ENCODE data around the gene DGKD.

DGKD gene

DNA sequence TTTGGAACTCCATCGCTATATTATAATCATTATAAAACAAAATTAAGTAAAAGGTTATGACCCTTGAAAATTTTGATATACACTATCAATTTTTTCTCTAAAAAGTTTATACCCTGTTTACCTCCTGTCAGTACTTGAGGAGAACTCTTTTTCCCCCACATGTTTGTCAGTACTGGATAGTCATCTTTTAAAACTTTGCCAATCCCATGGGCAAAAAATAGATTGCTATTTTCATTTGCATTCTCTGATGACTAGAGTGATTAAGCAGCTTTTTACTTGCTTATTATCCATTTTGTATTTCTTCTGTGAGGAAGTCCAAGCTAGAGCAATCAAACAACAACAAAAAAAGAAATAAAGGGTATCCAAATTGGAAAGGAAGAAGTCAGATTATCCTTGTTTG, 76.4 kb downstream of the DGKD start:
- no peak for DNase-seq

DNA sequence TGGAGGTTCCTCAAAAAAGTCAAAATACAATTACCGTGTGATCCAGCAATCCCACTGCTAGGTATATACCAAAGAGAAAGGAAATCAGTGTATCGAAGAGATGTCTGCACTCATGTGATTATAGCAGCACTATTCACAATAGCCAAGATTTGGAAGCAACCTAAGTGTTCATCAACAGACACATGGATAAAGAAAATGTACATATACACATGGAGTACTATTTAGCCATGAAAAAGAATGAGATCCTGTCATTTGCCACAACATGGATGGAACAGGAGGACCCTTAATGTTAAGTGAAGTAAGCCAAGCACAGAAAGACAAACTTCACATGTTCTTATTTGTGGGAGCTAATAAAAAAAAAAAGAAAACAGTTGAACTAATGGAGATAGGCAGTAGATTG, 78.7 kb downstream of the DGKD start:
- DNase-seq: peak; percentile 1

DNA sequence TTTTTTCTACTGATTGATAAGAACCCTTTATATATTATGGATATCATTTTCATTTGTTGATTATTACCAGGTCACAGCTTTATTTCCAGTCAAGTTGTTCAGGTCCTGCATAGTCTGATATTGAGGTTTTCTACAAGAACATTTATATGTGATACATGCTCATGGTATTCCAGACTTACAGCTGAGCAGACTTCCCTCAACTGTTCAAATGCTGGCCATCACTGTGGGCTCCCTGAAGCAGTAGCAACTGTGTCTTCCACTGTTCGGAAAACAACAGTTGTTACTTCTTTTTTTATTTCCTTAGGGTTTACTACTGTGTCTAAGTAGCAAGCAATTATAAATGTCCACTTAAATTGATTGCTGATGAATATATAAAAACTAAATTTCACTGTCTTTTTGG, 79.5 kb downstream of the DGKD start:
- DNase-seq: peak; percentile 4

DNA sequence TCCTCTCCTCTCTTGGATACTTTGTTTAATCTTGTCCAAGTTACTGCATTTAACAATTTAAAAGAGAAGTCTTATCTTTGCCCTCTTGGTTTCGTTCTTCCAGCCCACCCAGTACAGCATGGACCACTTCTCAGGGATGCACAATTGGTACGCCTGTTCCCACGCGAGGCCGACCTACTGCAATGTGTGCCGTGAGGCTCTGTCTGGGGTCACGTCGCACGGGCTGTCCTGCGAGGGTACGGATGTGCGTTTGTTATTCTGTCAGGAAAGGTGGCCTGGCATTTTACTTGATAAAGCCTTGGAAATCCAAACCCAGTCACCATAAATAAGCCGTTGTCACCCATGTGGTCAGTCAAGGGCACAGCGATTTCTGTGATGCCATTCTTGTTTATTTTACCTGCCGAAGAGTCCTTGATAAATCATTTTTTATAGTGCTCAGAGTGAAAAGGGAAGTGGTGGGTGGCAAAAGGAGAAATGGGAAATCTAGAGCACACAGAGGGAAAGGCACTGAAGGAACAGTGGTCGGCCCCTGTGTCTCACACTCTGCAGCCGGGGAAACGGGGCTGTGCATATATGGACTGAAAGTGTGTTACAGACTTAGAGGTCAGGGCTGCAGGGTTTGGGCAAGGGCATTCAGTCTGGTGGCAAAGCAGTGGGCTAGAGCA, 80.5 kb downstream of the DGKD start:
- DNase-seq: peak; percentile 34

DNA sequence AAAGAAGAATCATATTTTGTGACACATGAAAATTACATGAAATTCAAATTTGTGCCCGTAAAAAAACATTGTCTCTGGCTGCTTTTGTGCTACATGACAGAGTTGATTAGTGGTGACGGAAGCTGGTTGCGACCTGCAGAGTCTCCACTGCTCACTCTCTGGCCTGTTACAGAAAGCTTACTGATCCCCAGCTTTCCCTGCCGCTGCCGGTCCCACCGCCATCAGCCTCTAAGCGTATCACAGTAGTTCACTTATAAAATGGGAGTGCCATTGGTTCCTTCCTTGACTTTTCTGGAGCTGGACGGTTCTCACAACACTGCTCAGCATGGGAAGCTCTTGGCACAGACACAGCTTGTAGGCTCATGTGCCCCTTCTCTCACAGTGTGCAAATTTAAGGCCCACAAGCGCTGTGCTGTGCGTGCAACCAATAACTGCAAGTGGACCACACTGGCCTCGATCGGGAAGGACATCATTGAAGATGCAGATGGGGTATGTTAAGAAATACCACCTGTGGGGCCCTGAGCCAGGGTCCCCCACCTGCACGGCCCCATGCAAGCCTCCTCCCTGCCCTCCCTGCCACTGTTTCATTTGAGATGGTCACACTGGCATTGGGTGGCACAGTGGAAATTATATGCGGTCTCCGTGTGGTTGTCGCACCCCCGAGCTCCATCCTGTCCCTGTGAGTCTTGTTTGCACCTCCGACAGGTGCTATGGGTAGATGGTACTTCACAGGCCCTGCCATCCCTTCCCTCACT, 81.3 kb downstream of the DGKD start:
- peak; percentile 21 for DNase-seq

DNA sequence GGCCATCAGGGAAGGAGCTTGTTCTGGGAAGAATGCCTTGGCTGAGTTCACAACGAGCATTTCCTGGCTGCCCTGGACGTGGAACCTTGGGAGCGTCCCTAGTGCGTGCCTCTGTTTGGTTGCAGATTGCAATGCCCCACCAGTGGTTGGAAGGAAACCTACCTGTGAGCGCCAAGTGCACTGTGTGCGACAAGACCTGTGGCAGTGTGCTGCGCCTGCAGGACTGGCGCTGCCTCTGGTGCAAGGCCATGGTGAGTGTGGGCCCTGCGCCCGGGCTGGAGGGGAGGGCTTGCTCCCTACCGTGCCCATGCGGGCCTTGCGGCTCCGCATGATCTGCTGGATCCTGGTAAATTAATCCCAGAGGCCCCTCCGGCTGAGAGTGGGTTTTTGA, 81.9 kb downstream of the DGKD start:
- peak; percentile 23 for DNase-seq

DNA sequence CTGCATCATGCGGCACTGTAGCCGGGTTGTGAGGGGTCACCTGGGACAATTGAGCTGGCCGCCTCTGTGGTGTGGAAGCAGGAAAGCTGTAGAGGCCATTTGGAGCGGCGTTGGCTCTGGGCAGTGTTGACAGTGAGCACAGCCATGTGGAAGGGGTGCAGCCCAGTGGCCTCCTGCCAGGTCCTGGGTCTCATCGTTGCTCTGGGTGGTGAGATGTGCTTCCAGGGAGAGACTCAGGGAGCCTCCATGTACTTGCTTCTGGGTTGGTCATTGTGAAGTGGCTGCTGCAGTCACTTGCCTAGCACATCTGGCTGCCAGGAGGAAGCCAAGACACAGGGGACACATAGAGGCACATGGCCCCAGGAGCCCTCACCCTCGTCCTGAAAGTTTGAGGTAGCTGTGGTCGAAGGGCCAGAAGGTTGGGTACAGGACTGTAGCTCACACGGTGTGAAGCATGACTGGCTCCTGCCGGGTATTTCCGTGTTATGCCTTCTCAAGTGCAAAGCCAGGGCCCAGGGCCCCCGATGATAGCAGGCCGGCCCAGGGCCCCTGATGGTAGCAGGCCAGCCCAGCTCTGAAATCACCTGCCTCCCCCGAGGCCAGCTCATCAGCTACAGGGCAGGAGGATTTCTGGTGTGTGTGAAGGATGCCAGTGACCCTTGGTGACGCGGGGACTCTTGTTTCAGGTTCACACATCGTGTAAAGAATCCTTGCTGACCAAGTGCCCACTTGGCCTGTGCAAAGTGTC, 82.6 kb downstream of the DGKD start:
- DNase-seq: peak; percentile 44

DNA sequence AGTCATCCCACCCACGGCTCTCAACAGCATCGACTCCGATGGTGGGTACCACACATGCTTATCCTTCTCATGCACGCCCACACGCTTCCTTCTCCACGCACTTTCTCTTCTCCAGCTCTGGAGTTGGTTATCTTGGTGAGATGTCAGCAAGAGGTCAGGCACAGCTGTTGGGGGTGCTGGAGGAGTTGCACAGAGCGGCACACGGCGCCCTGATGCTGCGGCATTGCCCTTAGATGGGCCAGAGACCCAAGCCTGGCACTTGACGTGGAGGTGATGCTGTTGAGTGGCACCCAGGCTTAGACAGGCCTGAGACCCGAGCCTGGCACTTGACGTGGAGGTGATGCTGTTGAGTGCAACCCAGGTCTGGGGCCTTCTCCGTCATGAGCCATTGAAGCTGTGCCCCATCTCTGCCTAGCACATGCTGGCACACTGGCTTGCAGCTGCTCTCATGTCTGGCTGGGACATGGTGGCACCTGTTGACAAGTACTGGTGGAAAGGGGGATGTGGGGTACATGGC, 83.2 kb downstream of the DGKD start:
- no peak for DNase-seq

DNA sequence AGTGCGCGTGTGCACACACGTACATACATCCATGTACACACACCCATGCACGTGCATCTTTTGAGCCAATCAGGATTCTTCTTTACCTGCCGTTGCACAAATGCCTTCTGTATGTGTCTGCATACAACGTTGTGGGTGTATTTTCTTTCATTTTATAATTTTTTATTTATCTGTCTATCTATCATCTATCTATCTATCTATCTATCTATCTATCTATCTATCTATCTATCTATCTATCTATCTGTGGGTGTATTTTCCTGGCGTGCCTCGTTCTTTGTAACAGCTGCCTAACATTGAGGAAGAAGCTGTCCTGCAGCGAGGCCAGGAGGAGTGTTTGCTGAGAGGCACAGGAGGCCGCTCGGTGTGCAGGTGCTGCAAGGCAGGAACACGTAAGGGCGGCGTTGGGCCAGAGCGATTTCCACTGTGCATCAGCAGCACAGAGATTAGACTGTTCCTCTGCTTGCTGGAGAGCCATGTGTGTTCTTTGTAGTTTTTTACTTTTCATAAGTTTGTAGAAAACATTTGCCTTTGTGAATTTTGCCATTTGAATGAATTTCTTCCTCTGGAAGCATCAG, 84.4 kb downstream of the DGKD start:
- no peak for DNase-seq

DNA sequence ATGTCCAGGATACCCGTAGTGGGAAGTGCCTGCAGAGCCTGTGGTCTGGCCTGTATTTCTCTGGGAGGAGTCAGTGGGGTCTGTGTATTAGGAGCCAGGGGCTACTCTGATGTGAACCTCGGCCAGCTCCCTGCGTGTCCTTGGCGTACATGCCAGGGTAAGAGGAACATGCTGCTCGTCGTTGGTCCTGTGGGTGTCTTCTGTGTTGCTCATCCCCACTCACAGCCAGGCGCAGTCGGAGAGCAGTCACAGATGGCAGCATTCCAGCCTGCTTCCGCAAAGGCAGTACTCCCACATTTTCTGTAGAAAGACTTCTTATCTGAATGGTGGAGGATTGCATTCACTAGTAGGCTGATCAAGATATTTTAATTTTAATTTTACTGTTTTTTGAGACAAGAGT, 84.9 kb downstream of the DGKD start:
- DNase-seq: peak; percentile 46

DNA sequence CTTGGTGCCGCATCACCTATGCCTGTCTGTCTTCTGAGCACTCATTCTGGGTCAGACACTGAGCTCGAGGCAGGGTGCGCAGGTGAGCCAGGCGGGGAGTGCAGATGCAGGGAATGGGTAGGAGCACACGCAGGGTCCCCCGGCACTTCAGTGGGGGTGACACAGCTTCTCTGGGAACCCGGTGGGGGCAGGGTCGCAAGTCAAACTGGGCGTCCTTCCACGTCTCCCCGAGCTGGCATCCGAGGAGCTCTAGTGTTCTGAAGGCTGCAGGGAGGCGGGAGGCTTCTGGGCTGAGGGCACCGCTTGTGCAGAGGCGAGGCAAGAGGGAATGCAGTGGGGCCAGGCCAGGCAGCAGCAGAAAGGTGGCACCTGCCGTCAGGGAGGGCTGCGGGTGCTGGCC, 86.0 kb downstream of the DGKD start:
- peak; percentile 46 for DNase-seq

DNA sequence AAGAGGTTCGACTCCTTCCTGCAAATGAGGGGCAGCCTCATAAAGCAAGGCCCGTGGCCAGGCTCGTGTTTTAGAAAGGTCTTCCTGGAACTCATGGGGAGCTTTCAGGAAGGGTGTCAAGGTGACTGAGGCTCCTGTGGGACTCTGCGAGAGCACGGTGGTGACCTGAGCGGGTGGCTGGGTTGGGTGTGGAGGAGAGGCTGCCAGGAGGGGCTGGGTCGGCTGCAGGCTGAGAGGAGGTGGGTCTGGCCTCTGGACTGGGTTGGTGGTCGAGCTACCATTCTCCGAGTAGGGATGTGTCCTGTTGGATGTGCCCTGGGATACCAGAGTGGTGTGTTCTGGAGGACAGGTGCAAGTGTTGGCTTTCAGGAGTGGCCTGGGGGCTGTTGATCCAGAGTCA, 86.4 kb downstream of the DGKD start:
- DNase-seq: no peak

DNA sequence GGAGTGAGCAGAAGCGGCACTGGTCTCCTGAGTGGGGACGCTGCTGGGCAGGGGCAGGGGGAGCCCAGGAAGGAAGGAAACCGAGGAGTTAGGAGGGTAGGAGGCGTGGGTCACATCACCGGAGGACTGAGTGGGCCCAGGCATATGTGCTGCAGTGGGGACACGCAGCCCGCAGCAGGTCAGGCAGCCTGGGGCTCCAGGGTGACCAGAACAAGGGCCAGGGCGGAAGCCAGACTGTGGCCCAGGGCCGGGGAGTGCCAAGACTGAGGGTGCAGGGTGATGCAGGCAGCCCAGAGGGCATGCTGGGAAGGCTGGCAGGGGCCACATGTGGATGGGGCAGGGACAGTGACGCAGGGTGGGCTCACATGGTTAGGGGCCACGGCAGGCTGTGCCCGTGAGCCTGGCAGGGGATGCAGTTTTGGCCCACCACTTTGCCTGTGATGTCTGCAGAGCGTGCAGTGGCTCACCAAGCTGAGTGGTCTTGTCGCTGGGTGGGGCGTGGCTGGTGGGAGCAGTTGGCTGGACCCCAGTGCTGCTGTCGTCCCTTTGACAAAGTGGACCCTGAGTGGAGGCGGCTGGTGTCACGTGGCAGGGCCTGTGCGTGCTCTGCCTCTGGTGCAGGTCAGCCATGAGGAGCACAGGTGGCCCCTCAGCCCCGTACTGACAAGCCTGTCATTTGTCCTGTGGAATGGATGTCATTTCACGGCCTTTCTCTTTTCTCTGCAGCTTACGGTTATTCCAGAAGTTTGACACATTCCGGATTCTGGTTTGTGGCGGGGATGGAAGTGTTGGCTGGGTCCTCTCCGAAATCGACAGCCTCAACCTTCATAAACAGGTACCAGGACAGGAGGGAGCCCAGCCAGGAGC, 87.1 kb downstream of the DGKD start:
- peak; percentile 46 for DNase-seq

DNA sequence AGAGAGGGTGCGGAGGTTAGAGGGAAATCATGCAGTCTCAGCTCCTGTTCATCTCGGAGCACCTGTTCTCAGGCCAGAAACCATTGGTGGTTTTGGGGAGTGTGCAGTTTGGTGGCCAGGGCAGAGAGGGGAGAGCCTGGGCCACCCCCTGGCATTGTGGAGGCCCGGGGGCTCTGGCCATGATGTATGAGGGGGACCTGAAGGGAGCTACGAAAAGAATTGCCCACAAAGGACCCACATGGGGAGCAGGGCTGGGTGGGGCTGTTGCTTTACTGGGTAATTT, 87.7 kb downstream of the DGKD start:
- no peak for DNase-seq

DNA sequence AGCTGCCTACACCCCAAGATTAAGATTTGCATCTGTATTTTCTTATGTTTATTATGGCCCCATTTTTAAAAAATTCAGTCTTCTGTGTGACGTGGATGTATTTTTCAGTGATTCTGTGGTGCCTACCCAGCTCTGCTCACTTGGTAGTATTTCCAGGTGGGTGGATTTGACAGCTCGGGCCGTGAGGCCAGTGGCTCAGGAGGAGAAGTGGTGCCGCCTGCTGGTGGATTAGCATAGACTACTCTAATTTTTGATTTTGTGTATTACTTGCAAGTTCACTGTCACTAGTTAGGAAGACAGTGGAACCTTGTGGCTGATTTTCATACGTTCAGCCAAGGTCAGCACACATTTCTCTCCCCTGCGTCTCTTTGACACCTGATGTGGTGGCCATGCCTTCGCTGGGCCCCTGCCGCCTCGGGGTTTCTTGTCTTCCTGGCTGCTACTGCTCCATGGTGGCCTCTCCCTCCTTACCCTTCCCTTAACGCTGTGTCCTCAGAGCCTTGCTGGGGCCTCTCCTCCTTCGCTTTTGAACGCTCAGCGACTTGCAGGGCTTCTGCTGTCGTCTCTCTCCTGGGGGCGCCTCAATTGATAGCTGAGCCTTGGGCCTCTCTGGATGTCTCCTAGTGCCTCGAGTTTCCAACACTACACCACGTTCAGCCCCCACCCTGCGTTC, 89.4 kb downstream of the DGKD start:
- DNase-seq: peak; percentile 84

DNA sequence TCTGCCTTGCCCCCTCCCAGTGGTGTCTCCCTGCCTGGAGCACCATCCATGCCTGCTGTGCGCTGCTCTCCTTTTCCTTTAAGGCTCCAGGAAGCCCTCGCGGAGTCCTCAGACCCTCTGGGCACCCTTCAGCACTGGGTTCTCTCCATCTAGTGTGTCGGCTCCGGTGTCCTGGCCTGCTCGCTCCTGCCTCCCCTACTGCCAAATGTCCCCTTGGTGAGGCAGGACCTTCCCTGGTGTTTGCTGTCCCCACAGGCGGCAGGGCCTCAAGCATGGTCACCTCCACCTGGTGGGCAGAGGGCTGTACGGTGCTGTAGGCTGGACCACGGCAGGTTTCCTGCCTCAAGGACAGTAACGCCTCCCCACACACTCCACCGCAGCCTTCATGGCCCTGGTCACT, 90.2 kb downstream of the DGKD start:
- peak; percentile 6 for DNase-seq

DNA sequence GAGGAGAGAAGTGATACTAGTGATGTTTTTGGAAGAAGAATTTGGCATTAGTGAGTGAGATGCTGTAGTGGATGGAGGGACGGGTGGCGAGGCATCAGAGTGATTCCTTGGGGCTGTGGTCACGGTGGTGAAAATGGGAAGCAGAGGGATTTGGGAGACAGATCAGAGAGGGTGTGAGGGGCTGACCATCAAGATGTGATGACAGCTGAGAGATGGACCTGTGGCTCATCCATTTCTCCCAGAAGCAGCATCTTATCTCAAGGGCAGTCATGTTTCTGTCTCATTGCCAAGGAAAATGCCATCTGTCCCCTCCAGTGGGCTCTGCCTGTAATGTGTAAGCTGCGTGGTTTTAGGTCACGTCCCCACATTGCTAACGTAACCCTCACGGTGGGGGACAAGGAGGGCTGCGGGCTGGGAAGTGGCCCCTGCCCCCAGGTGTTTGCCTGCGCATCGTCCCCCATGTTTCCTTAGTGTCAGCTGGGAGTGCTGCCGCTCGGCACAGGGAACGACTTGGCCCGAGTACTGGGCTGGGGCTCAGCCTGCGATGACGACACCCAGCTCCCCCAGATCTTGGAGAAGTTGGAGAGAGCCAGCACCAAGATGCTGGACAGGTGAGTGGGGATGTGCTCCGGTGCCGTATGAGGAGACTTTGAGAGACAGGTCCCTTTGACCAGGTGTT, 91.0 kb downstream of the DGKD start:
- peak; percentile 14 for DNase-seq

DNA sequence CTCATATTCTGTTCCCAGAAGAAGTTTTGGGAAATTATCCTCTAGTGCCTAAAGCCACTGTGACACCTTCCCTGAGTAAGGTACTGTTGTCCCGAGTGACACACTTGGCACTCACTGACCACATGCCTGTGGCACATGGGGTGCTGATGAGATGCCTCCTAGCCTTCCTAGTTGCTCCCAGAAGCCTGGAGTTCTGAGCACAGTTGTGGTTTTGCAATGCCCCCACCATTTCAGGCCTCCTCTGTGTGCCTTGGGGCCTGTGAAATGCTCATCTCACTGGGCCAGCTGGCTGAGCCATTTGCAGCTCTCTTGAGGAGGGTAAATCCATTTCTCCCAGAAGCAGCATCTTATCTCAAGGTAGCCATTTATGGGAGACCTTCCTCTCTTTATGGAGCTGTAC, 91.8 kb downstream of the DGKD start:
- peak; percentile 22 for DNase-seq

DNA sequence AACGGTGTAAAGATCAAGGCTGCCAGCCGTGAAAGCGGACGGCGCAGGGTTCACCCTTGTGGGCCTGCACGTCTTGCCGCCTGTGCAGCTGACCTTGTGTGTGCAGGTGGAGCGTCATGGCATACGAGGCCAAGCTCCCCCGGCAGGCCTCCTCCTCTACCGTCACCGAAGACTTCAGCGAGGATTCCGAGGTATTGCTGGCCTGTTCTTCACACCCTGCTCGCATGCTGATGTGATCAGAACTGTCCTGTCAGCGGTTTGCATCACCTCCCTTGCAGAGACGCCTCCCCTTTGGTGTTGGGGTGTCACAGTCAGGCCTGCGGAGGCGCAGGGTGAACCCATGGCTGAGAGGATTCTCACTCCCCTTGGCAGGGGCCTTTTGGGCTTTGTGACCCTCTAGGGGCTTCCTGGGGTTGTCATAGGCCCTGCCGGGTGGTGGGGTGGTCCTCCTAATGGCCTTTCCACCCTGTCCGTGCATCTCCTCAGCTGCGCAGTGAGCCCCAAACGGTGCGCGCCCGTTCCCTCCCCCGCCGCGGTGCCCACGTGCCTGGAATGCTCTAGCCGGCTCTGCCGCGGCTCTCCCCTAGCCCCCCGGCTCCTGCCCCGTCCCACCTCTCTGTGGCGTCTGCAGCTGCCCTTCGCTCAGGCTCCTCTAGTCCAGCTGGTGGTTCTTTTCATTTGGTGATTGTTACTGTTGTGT, 92.5 kb downstream of the DGKD start:
- peak; percentile 37 for DNase-seq

DNA sequence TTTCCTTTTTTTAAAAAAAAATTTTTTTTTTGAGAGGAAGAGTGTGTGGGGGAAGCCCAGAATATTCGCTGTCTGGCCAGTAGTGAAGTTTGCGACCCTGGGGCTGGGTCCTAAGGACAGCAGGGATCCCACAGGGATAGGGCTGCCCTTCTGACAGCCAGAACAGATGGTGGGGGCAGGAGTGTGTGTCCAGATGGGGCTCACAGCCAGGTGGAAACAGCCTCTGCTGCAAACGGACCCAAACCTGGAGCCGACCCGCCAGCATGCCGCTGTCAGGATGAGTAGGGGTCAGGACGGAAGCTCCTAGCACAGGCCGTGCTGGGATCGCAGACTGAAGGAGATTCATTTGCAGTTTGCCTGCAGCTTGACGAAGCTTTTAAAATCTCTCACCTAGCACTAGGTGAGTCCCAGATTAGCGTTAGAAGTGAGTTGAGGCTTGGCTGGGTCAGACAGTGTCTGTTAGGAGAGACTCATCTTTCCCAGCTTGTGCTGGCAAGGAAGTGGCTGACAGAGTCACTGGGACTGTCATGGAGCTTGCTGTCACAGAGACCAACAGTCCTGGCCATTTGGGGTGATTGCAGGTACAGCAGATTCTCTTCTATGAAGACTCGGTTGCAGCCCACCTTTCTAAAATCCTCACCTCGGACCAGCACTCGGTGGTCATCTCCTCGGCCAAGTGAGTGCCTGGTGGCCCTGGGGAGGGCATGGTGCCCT, 93.4 kb downstream of the DGKD start:
- DNase-seq: peak; percentile 29
